ENCODE data around the gene FAM193A.
"Not testable (repeated sequence)": the region's sequence is repeated elsewhere in the genome, so short reads cannot be mapped to it uniquely, and the experiment has no call there.

FAM193A gene

DNA sequence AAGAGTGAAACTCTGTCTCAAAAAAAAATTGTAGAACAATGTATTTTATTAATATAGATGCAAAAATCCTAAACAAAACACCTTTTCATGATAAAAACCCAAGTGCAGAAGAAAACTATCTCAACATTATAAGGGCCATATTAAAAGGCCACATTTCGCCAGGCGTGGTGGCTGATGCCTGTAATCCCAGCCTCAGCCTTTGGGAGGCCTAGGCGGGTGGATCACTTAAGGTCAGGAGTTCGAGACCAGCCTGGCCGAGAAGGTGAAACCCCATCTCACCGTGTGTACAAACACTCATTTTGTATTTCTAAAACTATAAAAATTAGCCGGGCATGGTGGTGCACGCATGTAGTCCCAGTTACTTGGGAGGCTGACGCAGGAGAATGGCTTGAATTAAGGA lies 9.9 kb upstream of the FAM193A start:
- DNase-seq, result no peak

DNA sequence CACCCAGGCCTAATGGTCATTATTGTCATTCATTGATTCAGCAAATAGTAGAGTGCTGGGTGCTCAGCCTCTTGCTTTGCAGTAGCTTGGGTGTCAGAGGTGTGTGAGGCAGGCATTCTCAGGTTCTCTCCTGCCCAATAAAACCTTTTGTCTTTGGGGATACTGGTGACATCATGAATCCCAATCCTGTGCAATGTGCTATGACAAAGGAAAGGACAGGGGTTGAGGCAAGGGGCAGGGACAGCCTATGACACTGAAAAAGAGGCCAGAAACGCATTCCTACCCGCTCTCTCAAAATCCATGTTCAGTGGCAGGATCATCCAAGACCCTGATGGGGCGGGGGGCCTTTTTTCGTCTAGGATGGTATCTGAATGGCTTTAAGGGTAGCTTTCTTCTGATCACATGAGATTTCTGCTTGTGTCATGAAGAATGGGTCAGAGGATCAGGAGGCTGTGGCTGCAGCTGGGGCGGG lies 1.5 kb upstream of the FAM193A start:
- no peak for DNase-seq

DNA sequence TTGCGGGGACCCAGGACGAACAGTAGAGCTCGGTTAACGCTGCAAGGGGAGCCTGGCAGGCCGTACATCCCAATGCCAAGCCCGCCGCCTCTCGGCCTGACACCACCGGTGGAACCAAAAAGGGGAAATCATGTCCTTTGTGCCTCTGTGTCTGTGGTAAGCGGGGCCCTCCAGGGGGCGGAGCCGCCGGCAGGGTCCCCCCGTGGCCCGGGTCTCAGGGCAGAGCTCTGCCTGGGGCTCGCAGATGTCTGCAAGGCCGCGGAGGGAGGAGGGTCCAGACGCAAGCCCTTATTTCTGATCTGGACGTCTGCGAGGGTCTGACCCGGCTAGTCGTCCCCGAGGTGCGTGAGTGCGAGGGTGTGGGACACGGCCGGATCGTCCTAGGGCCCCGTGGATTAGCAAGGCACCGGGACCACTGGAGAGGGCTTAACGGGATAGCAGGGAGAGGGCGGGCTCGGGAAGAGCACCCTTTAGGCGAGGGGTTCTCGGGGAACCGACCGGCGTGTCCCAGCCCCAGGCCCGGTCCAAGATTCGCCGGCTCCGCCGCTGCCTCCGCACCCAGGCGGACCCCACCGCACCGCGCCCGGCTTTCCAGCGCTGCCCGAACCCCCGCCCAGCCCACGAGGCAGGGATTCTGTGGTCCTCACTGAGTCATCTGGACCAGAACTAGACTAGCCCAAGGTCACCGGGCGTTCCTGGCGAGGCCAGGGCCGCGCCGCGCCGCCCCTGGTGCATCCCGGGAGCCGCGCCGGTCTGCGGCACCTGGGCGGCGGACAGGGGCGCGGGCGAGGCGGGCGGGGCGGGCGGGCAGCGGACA lies 863 bp upstream of the FAM193A start:
- peak; percentile 46 for DNase-seq

DNA sequence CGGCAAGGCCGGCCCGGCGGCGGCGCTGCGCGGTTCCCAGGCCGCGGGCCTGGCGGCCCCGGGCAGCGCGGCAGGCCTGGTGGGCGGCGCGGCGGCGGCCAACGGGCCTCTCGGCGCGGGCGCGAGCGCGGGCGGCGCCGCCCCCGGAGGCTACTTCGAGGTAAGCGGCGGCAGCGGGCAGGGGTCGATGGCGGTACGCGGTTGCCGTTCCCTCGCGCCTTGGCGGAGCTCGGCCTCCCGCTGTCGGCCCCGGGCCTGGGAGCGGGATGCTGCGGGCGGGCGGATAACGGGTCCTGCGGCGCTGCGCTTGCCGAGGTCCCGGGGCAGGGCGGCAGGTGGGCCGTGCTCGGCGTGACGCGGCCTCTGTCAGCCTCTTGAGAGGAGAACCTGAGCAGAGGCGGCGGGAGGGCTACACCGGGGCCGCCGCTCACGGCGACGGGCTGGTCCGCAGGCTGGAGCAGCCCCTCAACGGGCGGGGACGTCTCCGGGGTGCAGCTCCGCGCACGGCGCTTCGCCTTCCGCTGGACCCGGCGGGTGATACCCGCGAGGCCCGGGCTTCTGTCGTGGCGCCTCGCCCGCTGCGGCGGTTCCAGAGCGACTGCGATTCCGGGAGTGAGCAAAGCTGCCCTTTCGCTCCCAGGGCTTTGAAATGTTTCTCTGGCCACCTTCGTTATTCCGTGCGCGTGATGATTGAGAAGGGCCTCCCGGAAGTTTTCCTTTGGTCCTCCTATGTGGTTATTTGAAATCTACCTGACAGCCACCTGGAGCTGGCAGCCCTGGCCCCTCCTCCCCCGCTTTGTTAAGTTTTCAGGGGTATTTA lies 774 bp downstream of the FAM193A start:
- DNase-seq, result peak; percentile 31

DNA sequence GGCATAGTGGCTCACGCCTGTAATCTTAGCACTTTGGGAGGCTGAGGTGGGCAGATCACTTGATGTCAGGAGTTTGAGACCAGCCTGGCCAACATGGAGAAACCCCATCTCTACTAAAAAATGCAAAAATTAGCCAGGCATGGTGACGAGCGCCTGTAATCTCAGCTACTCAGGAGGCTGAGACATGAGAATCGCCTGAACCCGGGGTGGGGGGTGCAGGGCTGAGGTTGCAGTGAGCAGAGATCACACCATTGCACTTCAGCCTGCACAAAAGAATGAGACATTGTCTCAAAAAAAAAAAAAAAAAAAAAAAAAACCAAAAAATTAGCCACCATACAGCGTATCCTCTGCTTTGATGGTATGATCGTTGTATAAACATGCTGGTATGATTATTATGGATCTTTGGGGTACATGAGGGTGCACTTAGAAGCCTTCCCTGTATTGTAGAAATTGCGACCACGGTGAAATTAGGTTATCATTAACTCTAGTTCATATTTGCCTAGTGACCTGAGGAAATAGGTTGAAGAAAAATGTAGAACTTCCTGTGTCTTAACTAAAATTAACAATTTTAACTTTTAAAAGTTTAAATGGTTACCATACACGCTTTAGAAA lies 7.2 kb downstream of the FAM193A start:
- DNase-seq, result not testable (repeated sequence)

DNA sequence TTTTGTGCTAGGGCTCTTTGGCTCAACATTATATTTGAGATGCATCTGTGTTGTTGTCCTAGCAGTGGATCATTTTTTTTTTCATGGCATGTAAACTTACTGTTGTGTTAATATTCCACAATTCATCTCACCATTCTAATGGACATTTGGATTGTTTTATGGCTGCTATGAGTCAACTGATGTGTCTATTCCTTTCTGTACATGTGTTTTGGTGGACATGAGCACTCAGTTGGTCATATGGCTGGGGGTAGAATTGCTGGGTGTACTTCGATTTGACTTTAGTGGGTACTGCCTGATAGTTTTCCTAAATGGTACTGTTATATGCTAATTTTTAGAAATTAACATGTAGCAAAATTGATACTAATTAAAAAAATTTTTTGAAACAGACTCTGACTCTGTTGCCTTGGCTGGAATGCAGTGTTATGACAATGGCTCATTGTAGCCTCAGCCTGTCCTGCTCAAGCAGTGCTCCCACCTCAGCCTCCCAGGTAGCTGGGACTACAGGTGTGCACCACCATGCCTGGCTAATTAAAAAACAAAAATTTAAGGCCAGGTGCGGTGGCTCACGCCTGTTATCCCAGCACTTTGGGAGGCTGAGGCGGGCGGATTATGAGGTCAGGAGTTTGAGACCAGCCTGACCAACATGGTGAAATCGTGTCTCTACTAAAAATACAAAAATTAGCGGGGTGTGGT lies 9.0 kb downstream of the FAM193A start:
- DNase-seq, result no peak

DNA sequence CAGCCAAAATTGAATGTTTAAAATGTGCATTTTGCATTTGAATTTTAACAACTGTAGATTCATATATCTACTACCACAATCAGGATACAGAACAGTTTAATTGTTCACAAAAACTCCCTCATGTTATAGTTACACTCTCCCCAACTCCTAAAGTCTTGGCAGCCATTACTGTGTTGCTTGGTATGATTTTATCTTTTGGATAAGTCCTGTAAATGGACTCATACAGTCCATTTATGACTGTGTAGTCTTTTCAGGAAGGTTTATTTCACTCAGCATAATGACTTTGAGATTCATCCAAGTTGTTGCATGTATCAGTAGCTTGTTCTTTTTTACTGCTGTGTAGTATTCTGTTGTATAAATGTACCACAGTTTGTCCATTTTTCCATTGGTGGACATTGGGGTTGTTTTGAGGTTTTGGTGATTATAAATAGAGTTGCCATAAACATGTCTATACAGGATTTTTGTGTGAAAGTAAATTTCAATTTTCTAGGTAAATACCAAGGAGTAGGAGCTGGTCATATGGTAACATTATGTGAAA lies 9.9 kb downstream of the FAM193A start:
- DNase-seq, result no peak

DNA sequence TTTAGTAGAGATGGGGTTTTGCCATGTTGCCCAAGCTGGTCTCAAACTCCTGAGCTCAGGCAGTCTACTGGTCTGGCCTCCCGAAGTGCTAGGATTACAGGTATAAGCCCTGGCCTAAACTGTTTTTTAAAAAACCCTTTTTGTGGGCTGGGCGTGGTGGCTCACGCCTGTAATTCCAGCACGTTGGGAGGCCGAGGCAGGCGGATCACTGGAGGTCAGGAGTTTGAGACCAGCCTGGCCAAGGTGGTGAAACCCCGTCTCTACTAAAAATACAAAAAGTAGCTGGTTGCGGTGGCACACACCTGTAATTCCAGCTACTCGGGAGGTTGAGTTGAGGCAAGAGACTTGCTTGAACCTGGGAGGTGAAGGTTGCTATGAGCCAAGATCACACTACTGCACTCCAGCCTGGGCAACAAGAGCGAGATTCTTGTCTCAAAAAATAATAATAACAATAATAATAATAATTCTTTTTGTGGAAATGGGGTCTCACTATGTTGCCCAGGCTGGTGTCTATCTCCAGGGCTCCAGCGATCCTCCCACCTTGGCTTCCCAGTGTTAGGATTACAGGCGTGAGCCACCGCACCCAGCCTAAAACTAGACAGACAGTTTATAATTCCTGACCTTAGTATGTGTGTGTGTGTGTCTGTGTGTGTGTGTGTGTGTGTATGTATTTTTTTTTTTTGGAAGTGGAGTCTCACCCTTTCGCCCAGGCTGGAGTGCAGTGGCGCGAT lies 10.7 kb downstream of the FAM193A start:
- DNase-seq, result not testable (repeated sequence)

DNA sequence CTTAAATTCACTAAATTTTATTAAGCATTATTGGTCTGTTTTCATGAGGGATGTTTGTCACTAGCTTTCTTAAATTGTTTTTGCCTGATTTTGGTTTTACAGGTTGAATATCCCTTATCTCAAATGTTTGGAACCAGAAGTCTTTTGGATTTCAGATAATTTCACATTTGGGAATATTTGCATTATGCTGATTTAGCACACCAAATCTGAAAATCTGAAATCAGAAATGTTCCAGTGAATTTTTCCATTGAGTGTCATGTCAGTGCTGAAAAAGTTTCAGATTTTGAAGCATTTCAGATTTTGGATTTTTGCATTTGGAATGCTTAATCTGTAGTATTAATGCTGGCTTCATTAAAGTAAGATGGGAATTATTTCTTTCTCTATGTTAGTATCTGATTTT lies 14.7 kb downstream of the FAM193A start:
- no peak for DNase-seq

DNA sequence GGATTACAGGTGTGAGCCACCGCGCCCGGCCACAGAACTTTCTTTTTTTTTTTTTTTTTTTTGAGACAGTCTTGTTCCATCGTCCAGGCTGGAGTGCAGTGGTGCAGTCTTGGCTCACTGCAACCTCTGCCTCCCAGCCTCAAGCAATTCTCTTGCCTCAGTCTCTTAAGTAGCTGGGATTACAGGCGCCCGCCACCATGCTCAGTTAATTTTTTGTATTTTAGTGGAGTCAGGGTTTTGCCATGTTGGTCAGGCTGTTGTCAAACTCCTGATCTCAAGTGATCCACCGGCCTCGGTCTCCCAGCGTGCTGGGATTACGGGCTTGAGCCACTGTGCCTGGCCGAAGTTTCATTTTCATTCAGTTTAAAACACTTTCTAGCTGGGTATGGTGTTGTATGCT lies 16.4 kb downstream of the FAM193A start:
- DNase-seq, result no peak

DNA sequence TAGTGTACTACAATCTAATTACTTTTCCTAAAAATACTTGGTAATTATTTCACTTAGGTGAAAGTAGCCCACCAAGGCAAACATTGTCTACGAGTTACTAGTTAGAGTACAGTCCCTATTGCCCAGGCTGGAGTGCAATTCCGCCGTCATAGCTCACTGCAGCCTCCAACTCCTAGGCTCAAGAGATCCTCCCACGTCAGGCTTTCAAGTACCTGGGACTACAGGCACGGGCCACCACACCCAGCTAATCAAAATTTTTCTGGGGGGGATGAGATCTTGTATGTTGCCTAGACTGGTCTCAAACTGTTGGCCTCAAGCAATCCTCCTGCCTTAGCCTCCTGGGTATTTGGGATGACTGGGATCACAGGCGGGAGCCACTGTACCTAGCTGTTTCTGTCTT lies 21.9 kb downstream of the FAM193A start:
- DNase-seq, result no peak

DNA sequence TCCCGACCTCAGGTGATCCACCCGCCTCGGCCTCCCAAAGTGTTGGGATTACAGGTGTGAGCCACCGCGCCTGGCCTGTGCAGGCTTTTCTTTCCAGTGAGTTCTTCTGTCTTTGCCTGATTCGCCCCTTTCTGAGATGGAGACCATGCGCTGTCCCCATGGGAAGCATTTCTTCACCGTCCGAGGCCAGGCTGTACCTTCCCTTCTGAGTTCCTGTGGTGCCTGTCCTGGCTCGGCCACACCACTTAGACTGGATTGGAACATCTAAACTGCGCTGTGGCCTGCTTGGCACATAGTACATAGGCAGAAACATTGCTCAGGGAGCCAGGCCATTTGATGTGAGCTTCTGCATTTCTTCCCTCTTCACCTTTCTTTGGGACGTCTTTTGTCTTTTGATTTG lies 23.7 kb downstream of the FAM193A start:
- no peak for DNase-seq

DNA sequence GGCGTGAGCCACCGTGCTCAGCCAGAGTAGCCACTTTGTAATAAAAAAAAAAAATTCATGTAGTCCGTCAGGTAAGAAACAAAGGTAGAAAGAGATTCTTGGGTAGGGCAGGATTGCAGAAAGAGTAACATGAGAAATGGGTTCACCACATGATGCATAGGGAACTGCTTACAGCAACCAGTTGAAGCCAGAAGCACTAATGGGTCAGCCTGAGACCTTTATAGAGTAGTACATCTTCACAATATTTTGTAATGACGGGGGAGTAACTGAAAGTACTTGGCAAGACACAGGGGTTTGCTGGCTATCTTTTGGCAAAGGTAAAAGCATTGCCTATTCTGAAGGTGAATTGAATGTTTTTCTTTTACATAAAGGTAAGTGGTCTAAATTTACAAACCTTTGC lies 29.1 kb downstream of the FAM193A start:
- no peak for DNase-seq

DNA sequence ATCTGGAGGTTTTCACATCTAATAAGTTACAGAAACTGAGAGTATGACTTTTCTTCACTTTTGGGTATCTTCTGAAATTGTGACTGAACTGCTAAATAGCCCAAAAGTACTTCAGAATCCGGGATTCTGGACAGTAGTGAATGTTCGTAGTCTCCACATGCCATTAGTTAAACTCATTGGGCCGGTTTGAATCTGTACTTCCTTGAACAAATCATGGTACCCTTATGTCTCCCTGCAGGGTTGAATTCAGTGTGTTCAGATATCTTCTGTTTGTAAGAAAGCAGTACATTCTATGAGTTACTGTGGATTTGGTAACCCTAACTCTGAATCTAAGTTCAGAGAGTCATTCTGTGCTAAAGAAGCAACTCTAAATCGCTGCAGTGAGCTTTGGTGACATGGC lies 33.6 kb downstream of the FAM193A start:
- DNase-seq, result no peak

DNA sequence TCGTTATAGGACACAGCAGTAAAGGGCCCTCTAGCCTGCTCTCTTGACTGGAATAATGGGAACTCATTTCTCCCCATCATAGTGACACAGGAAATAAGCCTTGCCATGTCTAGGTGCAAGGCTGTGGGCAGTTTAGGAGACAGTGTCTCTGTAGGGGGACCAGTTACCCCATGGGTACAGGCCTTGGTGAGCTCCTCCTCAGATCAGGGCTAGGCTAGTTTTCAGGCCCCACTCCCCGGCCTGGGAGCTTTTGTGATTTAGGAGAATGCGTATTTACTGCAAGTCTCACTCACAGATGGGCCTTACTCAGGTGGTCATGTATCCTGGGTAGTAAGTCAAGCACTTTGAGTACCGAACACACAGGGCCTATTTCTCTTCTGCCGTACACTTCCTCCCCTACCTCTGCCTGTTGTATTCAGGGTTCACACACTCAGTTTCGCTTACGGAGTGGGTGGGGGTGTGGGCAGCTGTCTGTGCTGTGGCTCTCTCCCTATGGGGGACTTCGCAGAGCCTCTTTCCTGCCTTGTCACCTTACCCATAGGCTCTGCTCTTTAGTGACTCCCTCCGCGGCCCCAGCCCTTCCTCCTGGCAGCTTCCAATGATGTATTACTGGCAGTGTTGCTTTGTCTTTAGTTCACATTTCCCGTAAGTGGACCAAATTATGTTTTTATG lies 34.2 kb downstream of the FAM193A start:
- DNase-seq, result peak; percentile 39

DNA sequence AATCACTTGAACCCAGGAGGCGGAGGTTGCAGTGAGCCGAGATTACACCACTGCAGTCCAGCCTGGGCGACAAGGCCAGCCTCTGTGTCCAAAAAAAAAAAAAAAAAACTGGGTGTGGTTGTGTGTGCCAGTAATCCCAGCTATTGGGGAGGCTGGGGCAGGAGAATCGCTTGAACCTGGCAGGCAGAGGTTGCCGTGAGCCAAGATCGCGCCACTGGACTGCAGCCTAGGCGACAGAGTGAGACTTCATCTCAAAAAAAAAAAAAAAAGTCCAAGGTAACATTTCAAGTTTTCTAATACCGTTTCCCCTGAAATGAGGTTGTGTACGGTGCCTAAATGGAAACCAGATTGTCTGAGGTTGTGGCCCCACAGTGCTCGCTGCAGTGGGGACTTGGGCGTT lies 35.6 kb downstream of the FAM193A start:
- no peak for DNase-seq

DNA sequence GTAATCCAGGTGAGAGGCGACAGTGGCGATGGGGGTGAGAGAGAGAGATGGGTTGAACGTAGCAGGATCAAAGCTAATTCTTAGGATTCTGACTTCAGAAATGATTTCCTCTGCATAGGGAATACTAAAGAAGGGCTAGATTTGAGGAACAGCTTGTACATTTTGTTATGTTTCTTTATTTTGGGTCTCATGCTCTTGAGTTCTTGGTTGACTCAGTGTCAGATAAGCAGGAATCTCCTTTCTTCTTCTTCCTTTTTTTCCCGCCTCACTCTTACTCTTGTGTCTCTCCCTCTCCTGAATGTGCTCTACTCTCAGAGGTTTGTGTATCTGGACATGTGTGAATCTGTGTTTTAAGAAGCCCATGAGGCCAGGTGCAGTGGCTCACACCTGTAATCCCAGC lies 36.4 kb downstream of the FAM193A start:
- DNase-seq, result no peak

DNA sequence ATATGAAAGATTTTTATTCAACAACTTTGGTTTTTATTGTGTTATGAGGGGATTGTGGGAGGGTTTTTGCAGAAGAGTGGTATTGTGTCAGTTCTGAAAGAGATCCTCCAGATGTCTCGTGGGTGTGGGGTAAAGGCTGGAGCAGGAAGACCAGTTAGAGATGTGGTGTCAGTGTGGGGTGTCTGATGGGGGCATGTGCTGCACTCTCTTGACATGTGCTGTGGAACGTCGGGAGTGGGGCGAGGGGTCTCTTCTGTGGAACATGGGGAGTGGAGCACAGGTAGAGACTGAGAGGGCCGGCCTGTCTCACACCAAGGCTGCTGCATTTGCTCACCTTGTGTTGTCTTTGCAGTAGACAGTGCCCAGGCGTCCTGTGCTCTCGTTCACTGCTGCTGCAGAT lies 37.6 kb downstream of the FAM193A start:
- DNase-seq, result no peak

DNA sequence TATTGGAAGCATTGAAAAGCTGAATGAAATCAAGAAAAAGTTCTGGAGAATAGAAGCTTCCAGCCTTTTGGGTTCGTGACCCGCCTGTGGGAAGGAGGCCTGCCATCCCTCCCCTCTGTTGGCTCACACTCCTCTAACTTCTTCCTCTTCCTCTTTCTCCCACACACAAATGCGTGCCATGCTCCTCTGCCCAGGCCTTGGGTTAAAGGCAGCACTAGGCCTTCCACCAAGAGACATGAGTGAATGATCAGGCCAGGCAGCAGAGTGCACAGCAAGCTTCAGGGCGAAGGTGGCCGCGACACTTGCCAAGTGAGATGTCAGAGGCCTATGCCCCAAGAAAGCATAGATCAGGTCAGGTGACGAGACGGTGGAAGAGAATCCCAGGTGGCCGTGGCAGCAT lies 38.4 kb downstream of the FAM193A start:
- no peak for DNase-seq

DNA sequence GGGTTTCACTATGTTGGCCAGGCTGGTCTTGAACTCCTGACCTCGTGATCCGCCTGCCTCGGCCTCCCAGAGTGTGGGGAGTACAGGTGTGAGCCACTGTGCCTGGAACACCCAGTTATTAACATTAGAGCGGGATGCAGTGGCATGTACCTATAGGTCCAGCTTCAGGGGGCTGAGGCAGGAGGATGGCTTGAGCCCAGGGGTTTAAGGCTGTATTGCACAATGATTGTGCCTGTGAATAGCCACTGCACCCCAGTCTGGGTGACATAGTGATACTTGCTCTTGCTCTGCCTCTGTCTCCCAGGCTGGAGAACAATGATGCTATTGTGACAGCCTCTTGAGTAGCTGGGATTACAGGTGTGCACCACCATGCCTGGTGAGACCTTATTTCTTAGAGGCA lies 39.8 kb downstream of the FAM193A start:
- no peak for DNase-seq

DNA sequence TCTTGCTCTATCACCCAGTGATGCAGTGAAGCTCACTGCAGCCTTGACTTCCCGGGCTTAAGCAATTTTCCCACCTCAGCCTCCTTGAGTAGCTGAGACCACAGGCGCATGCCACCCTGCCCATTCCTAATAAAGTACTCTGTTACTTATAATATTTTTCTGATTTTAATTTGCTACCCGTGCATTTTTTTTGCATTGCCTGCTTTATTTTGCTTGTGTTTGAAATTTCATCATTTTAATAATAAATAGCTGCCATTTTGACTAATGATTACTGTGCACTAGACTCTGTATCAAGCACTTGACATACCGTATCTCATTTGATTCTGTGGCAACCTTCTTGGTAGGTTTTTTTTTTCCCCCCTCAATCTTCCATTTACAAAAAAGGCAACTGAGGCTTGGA lies 41.7 kb downstream of the FAM193A start:
- no peak for DNase-seq

DNA sequence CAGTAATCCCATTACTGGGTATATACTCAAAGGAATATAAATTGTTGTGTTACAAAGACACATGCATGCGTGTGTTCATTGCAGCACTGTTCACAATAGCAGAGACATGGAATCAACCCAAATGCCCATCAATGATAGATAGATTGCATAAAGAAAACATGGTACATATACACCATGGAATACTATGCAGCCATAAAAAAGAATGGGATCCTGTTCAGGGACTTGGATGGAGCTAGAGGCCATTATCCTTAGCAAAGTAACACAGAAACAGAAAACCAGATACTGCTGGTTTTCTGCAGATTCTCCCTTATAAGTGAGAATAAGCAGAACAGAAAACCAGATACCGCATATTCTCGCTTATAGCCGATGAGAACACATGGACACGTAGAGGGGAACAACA lies 43.5 kb downstream of the FAM193A start:
- no peak for DNase-seq

Data from CD4-positive, alpha-beta T cell treated with Interleukin-4 for 4 hours (primary cell).